WTC11 (cell line): ENCODE data around the gene KLHL10. TPM values are rescaled to one million over a fixed set of nuclear protein-coding genes. Genes with fewer than 3 reads are reported as not detected.

ENCODE experiments used
- ATAC-seq: fragments of 200-7000 bp; cut with Tn5 transposase; 2 replicates; pipeline ENCODE4 v1.10.0; 2021; ENCODE audit warnings: mild to moderate bottlenecking, moderate library complexity
- CTCF ChIA-PET: fragments of 300-600 bp; sonication (Branson Sonifier 250); formaldehyde crosslinking; loops from one replicate; lab custom pipeline; 2021; ENCODE audit warnings: antibody characterized with exemption; lab: Charles Lee
- POLR2A ChIA-PET: fragments of 350-600 bp; sonication (Branson Sonifier 250); formaldehyde crosslinking; loops from one replicate; lab custom pipeline; 2021; ENCODE audit warnings: antibody characterized with exemption; lab: Charles Lee
- DNase-seq: peaks from one replicate; pipeline ENCODE4 v3.0.0; 2021; ENCODE audit warnings: low spot score
- H3K27ac Mint-ChIP-seq: 2 replicates; pipeline ENCODE4 v1.8.0; 2021; ENCODE audit warnings: mixed read lengths
- H3K27me3 Mint-ChIP-seq: 2 replicates; pipeline ENCODE4 v1.8.0; 2021; ENCODE audit warnings: low read depth, mild to moderate bottlenecking, moderate library complexity, mixed read lengths
- H3K36me3 Mint-ChIP-seq: 2 replicates; pipeline ENCODE4 v1.8.0; 2021; ENCODE audit warnings: mixed read lengths
- H3K4me1 Mint-ChIP-seq: 2 replicates; pipeline ENCODE4 v1.8.0; 2022; ENCODE audit warnings: mixed read lengths
- H3K4me3 Mint-ChIP-seq: 2 replicates; pipeline ENCODE4 v1.8.0; 2021; ENCODE audit warnings: mild to moderate bottlenecking, moderate library complexity, mixed read lengths
- H3K9me3 Mint-ChIP-seq: 2 replicates; pipeline ENCODE4 v1.8.0; 2021; ENCODE audit warnings: mixed read lengths
- CREB1 ChIP-seq: sonication (generic); formaldehyde crosslinking; IDR thresholded peaks from 2 replicates; pipeline ENCODE4 v1.8.0; 2023; ENCODE audit warnings: mild to moderate bottlenecking, missing genetic modification reagents
- ELF4 ChIP-seq: sonication (generic); formaldehyde crosslinking; IDR thresholded peaks from 2 replicates; pipeline ENCODE4 v1.8.1; 2022; ENCODE audit warnings: low read depth, mild to moderate bottlenecking, moderate library complexity, missing genetic modification reagents
- ETV6 ChIP-seq: sonication (generic); formaldehyde crosslinking; IDR thresholded peaks from 2 replicates; pipeline ENCODE4 v1.8.1; 2022; ENCODE audit warnings: mild to moderate bottlenecking, missing genetic modification reagents
- GRHL2 ChIP-seq: fragments of 250-450 bp; sonication (Bioruptor Pico); IDR thresholded peaks from 2 replicates; pipeline ENCODE4 v1.8.0; 2022; ENCODE audit warnings: mild to moderate bottlenecking, moderate library complexity; ENCODE audit not compliant: insufficient replicate concordance, severe bottlenecking
- IRF2 ChIP-seq: sonication (generic); formaldehyde crosslinking; IDR thresholded peaks from 2 replicates; pipeline ENCODE4 v1.8.0; 2022; ENCODE audit warnings: low read depth, missing genetic modification reagents, borderline replicate concordance
- KAT7 ChIP-seq: sonication (generic); formaldehyde crosslinking; IDR thresholded peaks from 2 replicates; pipeline ENCODE4 v1.8.1; 2023; ENCODE audit warnings: missing genetic modification reagents, mild to moderate bottlenecking, borderline replicate concordance
- NFYB ChIP-seq: sonication (generic); formaldehyde crosslinking; conservative IDR thresholded peaks from 2 replicates; pipeline ENCODE4 v1.8.0; 2022; ENCODE audit warnings: low read depth, missing genetic modification reagents
- RORB ChIP-seq: fragments of 250-450 bp; sonication (Bioruptor Pico); IDR thresholded peaks from 2 replicates; pipeline ENCODE4 v1.9.0; 2021; ENCODE audit warnings: mild to moderate bottlenecking
- SMAD3 ChIP-seq: sonication (generic); formaldehyde crosslinking; IDR thresholded peaks from 2 replicates; pipeline ENCODE4 v1.8.0; 2022; ENCODE audit warnings: missing genetic modification reagents, mild to moderate bottlenecking, borderline replicate concordance
- SMAD4 ChIP-seq: sonication (generic); formaldehyde crosslinking; IDR thresholded peaks from 2 replicates; pipeline ENCODE4 v1.8.0; 2022; ENCODE audit warnings: mild to moderate bottlenecking, missing genetic modification reagents
- TCF7 ChIP-seq: sonication (generic); formaldehyde crosslinking; IDR thresholded peaks from 2 replicates; pipeline ENCODE4 v1.8.0; 2022; ENCODE audit warnings: mild to moderate bottlenecking, low read depth, missing genetic modification reagents, moderate library complexity
- ZNF138 ChIP-seq: sonication (generic); formaldehyde crosslinking; conservative IDR thresholded peaks from 2 replicates; pipeline ENCODE4 v1.8.1; 2022; ENCODE audit warnings: mild to moderate bottlenecking, moderate library complexity, missing genetic modification reagents
- ZNF317 ChIP-seq: sonication (generic); formaldehyde crosslinking; IDR thresholded peaks from 2 replicates; pipeline ENCODE4 v1.8.1; 2023; ENCODE audit warnings: low read depth, mild to moderate bottlenecking, moderate library complexity, missing genetic modification reagents, borderline replicate concordance
- ZNF423 ChIP-seq: fragments of 250-450 bp; sonication (Bioruptor Pico); IDR thresholded peaks from 2 replicates; pipeline ENCODE4 v2.1.2; 2022; ENCODE audit warnings: mild to moderate bottlenecking, moderate library complexity
- total RNA-seq: library from RNA; stranded (reverse); gene quantifications from 3 replicates; pipeline ENCODE4 v1.2.3, GENCODE V29; 2021
- TF ChIP-seq, protein P1 (sequence below): sonication (generic); formaldehyde crosslinking; conservative IDR thresholded peaks from 2 replicates; pipeline ENCODE4 v1.8.1; 2023; ENCODE audit warnings: mild to moderate bottlenecking, low read depth, missing genetic modification reagents, moderate library complexity
- TF ChIP-seq, protein P2 (sequence below): sonication (generic); formaldehyde crosslinking; IDR thresholded peaks from 2 replicates; pipeline ENCODE4 v1.8.0; 2022; ENCODE audit warnings: mild to moderate bottlenecking, missing genetic modification reagents
- TF ChIP-seq, protein P3 (sequence below): fragments of 250-450 bp; sonication (Bioruptor Pico); IDR thresholded peaks from 2 replicates; pipeline ENCODE4 v1.9.0; 2021; ENCODE audit warnings: mild to moderate bottlenecking
- TF ChIP-seq, protein P4 (sequence below): fragments of 250-450 bp; sonication (Bioruptor Pico); IDR thresholded peaks from 2 replicates; pipeline ENCODE4 v1.9.0; 2021; ENCODE audit warnings: mild to moderate bottlenecking
- TF ChIP-seq, protein P5 (sequence below): sonication (generic); formaldehyde crosslinking; IDR thresholded peaks from 2 replicates; pipeline ENCODE4 v1.8.0; 2022; ENCODE audit warnings: mild to moderate bottlenecking, missing genetic modification reagents

The KLHL10 gene
- total RNA-seq, 1 experiment from 2014 or later, result 0.35 TPM

DNA sequence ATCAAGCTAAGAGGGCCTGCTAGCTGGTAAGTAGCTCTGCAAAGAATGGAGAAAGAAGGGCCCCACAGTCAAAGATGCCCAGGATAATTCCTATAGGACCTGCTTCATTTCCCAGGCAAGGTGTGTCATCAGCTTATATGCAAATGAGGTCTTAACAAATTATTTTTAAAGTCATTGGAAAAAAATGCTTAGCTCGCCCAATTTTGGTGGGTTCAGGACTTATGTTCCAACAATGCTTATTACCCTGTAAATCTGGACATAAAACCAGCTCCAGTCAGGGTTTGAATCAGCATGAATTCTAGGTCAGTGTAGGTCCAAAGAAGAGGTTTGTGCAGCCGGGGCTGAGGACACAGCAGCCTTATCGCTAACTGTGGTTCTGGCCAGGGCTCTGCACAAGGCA lies 55.8 kb downstream of the KLHL10 start:
- Mint-ChIP-seq H3K36me3 (peaks cover 76% of the 10 kb centered on the region), H3K27me3 (no peaks in the 10 kb centered on the region; the same call in 1 of the 2 replicates), H3K9me3 (no peaks in the 10 kb centered on the region), H3K4me3 (no peak overlapping the region), H3K4me1 (no peaks in the 10 kb centered on the region), H3K27ac (0 out of 2 replicates have a peak overlapping the region, but pooled peaks have one; percentile 53)
- ChIA-PET CTCF (interaction anchor here (3.6 kb wide), 1 partner anchor 66 kb away, joined by 13 read pairs; no protein-coding TSS in a partner anchor), POLR2A (interaction anchor here (1.1 kb wide), 1 partner anchor 28 kb away, joined by 3 read pairs; the partner anchor contains the start of gene KLHL11)
- DNase-seq, result no peak
- TF ChIP-seq CREB1 (CRISPR knock-in tag), result no peak
- no peak for TF ChIP-seq GRHL2 (CRISPR knock-in tag)
- TF ChIP-seq TCF7 (CRISPR knock-in tag), result no peak
- TF ChIP-seq, protein P1, sequence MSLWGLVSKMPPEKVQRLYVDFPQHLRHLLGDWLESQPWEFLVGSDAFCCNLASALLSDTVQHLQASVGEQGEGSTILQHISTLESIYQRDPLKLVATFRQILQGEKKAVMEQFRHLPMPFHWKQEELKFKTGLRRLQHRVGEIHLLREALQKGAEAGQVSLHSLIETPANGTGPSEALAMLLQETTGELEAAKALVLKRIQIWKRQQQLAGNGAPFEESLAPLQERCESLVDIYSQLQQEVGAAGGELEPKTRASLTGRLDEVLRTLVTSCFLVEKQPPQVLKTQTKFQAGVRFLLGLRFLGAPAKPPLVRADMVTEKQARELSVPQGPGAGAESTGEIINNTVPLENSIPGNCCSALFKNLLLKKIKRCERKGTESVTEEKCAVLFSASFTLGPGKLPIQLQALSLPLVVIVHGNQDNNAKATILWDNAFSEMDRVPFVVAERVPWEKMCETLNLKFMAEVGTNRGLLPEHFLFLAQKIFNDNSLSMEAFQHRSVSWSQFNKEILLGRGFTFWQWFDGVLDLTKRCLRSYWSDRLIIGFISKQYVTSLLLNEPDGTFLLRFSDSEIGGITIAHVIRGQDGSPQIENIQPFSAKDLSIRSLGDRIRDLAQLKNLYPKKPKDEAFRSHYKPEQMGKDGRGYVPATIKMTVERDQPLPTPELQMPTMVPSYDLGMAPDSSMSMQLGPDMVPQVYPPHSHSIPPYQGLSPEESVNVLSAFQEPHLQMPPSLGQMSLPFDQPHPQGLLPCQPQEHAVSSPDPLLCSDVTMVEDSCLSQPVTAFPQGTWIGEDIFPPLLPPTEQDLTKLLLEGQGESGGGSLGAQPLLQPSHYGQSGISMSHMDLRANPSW (CRISPR knock-in tag), result no peak
- no peak for TF ChIP-seq ZNF138 (CRISPR knock-in tag)
- no peak for TF ChIP-seq ZNF423 (CRISPR knock-in tag)
- no peak for TF ChIP-seq ZNF317 (CRISPR knock-in tag)
- no peak for TF ChIP-seq SMAD4 (CRISPR knock-in tag)
- no peak for TF ChIP-seq KAT7 (CRISPR knock-in tag)
- TF ChIP-seq, protein P2, sequence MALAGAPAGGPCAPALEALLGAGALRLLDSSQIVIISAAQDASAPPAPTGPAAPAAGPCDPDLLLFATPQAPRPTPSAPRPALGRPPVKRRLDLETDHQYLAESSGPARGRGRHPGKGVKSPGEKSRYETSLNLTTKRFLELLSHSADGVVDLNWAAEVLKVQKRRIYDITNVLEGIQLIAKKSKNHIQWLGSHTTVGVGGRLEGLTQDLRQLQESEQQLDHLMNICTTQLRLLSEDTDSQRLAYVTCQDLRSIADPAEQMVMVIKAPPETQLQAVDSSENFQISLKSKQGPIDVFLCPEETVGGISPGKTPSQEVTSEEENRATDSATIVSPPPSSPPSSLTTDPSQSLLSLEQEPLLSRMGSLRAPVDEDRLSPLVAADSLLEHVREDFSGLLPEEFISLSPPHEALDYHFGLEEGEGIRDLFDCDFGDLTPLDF, result no peak
- no peak for TF ChIP-seq RORB (CRISPR knock-in tag)
- ATAC-seq, result no peak

DNA sequence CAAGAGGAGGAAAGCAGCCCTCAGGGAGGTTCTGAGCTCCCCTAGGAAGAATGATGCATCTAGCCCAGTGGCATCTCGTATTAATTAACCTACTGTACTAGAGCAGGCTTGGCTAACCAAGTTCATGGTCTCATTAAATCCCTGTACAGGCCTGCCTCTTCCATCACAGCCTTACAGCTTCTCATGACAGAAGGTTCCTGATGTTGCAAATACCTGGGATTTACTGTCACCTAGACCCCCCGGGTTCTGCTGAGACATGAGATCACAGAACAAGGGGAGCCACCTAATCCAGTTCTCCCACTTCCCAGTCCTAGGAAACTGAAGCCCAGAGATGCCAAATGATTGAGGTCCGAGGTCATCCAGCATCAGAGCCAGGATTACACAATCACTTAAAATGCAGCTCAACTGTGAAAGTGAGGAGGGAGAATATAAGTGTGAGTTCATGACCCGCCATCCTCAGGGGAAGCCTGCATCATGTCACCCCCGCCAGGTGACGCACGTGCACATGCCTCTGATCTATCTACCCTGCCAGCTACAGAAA lies 57.2 kb downstream of the KLHL10 start:
- no peak for ATAC-seq
- Mint-ChIP-seq H3K27me3 (no peaks in the 10 kb centered on the region; the same call in 1 of the 2 replicates), H3K4me1 (no peaks in the 10 kb centered on the region), H3K9me3 (no peaks in the 10 kb centered on the region), H3K4me3 (no peak overlapping the region), H3K27ac (no peak overlapping the region), H3K36me3 (peaks cover 78% of the 10 kb centered on the region)
- CTCF ChIA-PET, result interaction anchor here (0.7 to 3.6 kb wide), 3 partner anchors 65 to 623 kb away, joined by 3 to 13 read pairs (median 5); no protein-coding TSS in a partner anchor
- no peak for DNase-seq
- POLR2A ChIA-PET, result no interaction called here
- TF ChIP-seq SMAD3 (CRISPR knock-in tag) (no peak), ETV6 (CRISPR knock-in tag) (no peak), SMAD4 (CRISPR knock-in tag) (no peak), IRF2 (CRISPR knock-in tag) (no peak), ZNF317 (CRISPR knock-in tag) (no peak), NFYB (CRISPR knock-in tag) (no peak), ELF4 (no peak)
- TF ChIP-seq, protein P3, sequence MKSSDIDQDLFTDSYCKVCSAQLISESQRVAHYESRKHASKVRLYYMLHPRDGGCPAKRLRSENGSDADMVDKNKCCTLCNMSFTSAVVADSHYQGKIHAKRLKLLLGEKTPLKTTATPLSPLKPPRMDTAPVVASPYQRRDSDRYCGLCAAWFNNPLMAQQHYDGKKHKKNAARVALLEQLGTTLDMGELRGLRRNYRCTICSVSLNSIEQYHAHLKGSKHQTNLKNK (CRISPR knock-in tag), result no peak
- TF ChIP-seq, protein P4, sequence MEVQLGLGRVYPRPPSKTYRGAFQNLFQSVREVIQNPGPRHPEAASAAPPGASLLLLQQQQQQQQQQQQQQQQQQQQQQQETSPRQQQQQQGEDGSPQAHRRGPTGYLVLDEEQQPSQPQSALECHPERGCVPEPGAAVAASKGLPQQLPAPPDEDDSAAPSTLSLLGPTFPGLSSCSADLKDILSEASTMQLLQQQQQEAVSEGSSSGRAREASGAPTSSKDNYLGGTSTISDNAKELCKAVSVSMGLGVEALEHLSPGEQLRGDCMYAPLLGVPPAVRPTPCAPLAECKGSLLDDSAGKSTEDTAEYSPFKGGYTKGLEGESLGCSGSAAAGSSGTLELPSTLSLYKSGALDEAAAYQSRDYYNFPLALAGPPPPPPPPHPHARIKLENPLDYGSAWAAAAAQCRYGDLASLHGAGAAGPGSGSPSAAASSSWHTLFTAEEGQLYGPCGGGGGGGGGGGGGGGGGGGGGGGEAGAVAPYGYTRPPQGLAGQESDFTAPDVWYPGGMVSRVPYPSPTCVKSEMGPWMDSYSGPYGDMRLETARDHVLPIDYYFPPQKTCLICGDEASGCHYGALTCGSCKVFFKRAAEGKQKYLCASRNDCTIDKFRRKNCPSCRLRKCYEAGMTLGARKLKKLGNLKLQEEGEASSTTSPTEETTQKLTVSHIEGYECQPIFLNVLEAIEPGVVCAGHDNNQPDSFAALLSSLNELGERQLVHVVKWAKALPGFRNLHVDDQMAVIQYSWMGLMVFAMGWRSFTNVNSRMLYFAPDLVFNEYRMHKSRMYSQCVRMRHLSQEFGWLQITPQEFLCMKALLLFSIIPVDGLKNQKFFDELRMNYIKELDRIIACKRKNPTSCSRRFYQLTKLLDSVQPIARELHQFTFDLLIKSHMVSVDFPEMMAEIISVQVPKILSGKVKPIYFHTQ (CRISPR knock-in tag), result no peak
- TF ChIP-seq, protein P5, sequence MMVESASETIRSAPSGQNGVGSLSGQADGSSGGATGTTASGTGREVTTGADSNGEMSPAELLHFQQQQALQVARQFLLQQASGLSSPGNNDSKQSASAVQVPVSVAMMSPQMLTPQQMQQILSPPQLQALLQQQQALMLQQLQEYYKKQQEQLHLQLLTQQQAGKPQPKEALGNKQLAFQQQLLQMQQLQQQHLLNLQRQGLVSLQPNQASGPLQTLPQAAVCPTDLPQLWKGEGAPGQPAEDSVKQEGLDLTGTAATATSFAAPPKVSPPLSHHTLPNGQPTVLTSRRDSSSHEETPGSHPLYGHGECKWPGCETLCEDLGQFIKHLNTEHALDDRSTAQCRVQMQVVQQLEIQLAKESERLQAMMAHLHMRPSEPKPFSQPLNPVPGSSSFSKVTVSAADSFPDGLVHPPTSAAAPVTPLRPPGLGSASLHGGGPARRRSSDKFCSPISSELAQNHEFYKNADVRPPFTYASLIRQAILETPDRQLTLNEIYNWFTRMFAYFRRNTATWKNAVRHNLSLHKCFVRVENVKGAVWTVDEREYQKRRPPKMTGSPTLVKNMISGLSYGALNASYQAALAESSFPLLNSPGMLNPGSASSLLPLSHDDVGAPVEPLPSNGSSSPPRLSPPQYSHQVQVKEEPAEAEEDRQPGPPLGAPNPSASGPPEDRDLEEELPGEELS (CRISPR knock-in tag), result no peak
